CD4-positive, alpha-beta memory T cell (primary cell): Measurements from ENCODE around the gene ANKIB1. TPM values are rescaled to one million over a fixed set of nuclear protein-coding genes. Genes with fewer than 3 reads are reported as not detected.
"Not testable (repeated sequence)": the region's sequence is repeated elsewhere in the genome, so short reads cannot be mapped to it uniquely, and the experiment has no call there.

Experiments
- CTCF ChIA-PET: fragments of 350-600 bp; sonication (Branson Sonifier 250); formaldehyde crosslinking; loops from one replicate; lab custom pipeline; 2021; ENCODE audit warnings: inconsistent platforms; ENCODE audit not compliant: partially characterized antibody; lab: Charles Lee
- POLR2A ChIA-PET: fragments of 350-600 bp; sonication (Branson Sonifier 250); formaldehyde crosslinking; loops from one replicate; lab custom pipeline; 2021; ENCODE audit not compliant: partially characterized antibody; lab: Charles Lee
- DNase-seq, 5 donors: peaks; one replicate each; pipeline versions ENCODE4 v3.0.0 to v3.0.0-alpha.2; 2020 to 2022; ENCODE audit warnings: mixed read lengths in 1 of 5
- H3K27ac ChIP-seq: one replicate; pipeline ENCODE4 v1.7.0; 2013; ENCODE audit warnings: low read depth, low read length
- H3K27me3 ChIP-seq: 2 replicates; pipeline ENCODE4 v1.7.0; 2013; ENCODE audit warnings: mild to moderate bottlenecking, low read length, moderate library complexity; ENCODE audit not compliant: insufficient read depth
- H3K36me3 ChIP-seq: 2 replicates; pipeline ENCODE4 v1.7.0; 2013; ENCODE audit warnings: mild to moderate bottlenecking, low read length, moderate library complexity; ENCODE audit not compliant: insufficient read depth
- H3K4me1 ChIP-seq: 2 replicates; pipeline ENCODE4 v1.7.0; 2013; ENCODE audit warnings: mild to moderate bottlenecking, low read length, moderate library complexity; ENCODE audit not compliant: insufficient read depth
- H3K4me3 ChIP-seq, 2 donors: one replicate each; pipeline ENCODE4 v1.7.0; 2013; ENCODE audit warnings: low read length in 2 of 2, mild to moderate bottlenecking in 1 of 2
- H3K9me3 ChIP-seq, 2 donors: one replicate each; pipeline ENCODE4 v1.7.0; 2013; ENCODE audit warnings: low read length in 2 of 2, control low read depth in 1 of 2; ENCODE audit not compliant: control insufficient read depth in 1 of 2
- H3K27ac Mint-ChIP-seq, 7 donors: one replicate each; pipeline ENCODE4 v1.8.0; 2020 to 2021; ENCODE audit warnings: mixed read lengths in 7 of 7, mild to moderate bottlenecking in 6 of 7, inconsistent platforms in 3 of 7, moderate library complexity in 3 of 7
- H3K27me3 Mint-ChIP-seq, 2 donors: one replicate each; pipeline ENCODE4 v1.8.0; 2020 to 2021; ENCODE audit warnings: mixed read lengths in 2 of 2
- H3K36me3 Mint-ChIP-seq, 2 donors: one replicate each; pipeline ENCODE4 v1.8.0; 2020 to 2021; ENCODE audit warnings: mixed read lengths in 2 of 2, inconsistent platforms in 1 of 2, mild to moderate bottlenecking in 1 of 2
- H3K4me1 Mint-ChIP-seq, 4 donors: one replicate each; pipeline ENCODE4 v1.8.0; 2020 to 2021; ENCODE audit warnings: mixed read lengths in 4 of 4, mild to moderate bottlenecking in 1 of 4
- H3K4me3 Mint-ChIP-seq, 8 donors: one replicate each; pipeline ENCODE4 v1.8.0; 2020 to 2021; ENCODE audit warnings: mixed read lengths in 8 of 8, mild to moderate bottlenecking in 7 of 8, moderate library complexity in 6 of 8, inconsistent platforms in 3 of 8
- H3K9me3 Mint-ChIP-seq, 8 donors: one replicate each; pipeline ENCODE4 v1.8.0; 2020 to 2021; ENCODE audit warnings: mixed read lengths in 8 of 8, mild to moderate bottlenecking in 5 of 8, inconsistent platforms in 3 of 8, moderate library complexity in 1 of 8
- intact Hi-C: fragments of 100-400 bp; cut with micrococcal nuclease; formaldehyde crosslinking; loops from one replicate; pipeline ENCODE4 v1.15.1; 2023
- polyA plus RNA-seq, 2 donors: library from polyadenylated mRNA; unstranded; fragments of 300-500 nt; fragmentation: Illumina TruSeq; gene quantifications; one replicate each; pipeline ENCODE4 v1.2.3, GENCODE V29; 2021
- total RNA-seq, 2 experiments: library from RNA; stranded (reverse); gene quantifications; one replicate each; pipeline ENCODE4 v1.2.3, GENCODE V29; 2021

ANKIB1 gene
- total and polyA plus RNA-seq, 4 experiments from 2014 or later, result 3.7 to 78.5 (median 44.0) TPM

GRCh38 chr7:92436612-92437445 is 191.1 kb downstream of the ANKIB1 start:
- no peaks in the 10 kb centered on the region for H3K36me3 ChIP-seq
- POLR2A ChIA-PET, result no interaction called here
- H3K27me3 ChIP-seq, result no peaks in the 10 kb centered on the region
- H3K27me3 Mint-ChIP-seq, result peaks cover 0 to 4% of the 10 kb centered on the region in 2 donors
- no peak for DNase-seq
- H3K4me3 ChIP-seq, result no peak overlapping the region
- intact Hi-C loops, result no loop called here
- H3K27ac Mint-ChIP-seq, result no peak overlapping the region
- H3K4me3 Mint-ChIP-seq, result peak overlapping the region in 1 of 8 donors; percentile 38
- H3K36me3 Mint-ChIP-seq, result no peaks in the 10 kb centered on the region
- H3K9me3 ChIP-seq, result no peaks in the 10 kb centered on the region
- no peaks in the 10 kb centered on the region for H3K4me1 Mint-ChIP-seq
- H3K9me3 Mint-ChIP-seq, result no peaks in the 10 kb centered on the region
- H3K4me1 ChIP-seq, result no peaks in the 10 kb centered on the region
- CTCF ChIA-PET, result interaction anchor here (0.6 to 2.1 kb wide), 4 partner anchors 11 to 237 kb away, joined by 3 to 8 read pairs (median 5); partner anchors contain the start of gene GATAD1
- no peak overlapping the region for H3K27ac ChIP-seq

- H3K4me1 Mint-ChIP-seq, result no peaks in the 10 kb centered on the region
- H3K27me3 Mint-ChIP-seq, result peaks cover 0 to 4% of the 10 kb centered on the region in 2 donors
- POLR2A ChIA-PET, result no interaction called here
- H3K4me3 Mint-ChIP-seq, result no peak overlapping the region
- no peaks in the 10 kb centered on the region for H3K36me3 ChIP-seq
- intact Hi-C loops, result no loop called here
- H3K9me3 Mint-ChIP-seq, result no peaks in the 10 kb centered on the region
- CTCF ChIA-PET, result interaction anchor here (0.6 to 2.1 kb wide), 7 partner anchors 8 to 238 kb away, joined by 3 to 8 read pairs (median 4); partner anchors contain the start of gene GATAD1
- no peaks in the 10 kb centered on the region for H3K4me1 ChIP-seq
- DNase-seq, result no peak
- H3K27ac Mint-ChIP-seq, result no peak overlapping the region
- no peak overlapping the region for H3K4me3 ChIP-seq
- H3K27ac ChIP-seq, result no peak overlapping the region
- H3K9me3 ChIP-seq, result no peaks in the 10 kb centered on the region
- H3K36me3 Mint-ChIP-seq, result no peaks in the 10 kb centered on the region
- H3K27me3 ChIP-seq, result no peaks in the 10 kb centered on the region
Observed at GRCh38 chr7:92437956-92438491, 192.2 kb downstream of the ANKIB1 start.

DNA sequence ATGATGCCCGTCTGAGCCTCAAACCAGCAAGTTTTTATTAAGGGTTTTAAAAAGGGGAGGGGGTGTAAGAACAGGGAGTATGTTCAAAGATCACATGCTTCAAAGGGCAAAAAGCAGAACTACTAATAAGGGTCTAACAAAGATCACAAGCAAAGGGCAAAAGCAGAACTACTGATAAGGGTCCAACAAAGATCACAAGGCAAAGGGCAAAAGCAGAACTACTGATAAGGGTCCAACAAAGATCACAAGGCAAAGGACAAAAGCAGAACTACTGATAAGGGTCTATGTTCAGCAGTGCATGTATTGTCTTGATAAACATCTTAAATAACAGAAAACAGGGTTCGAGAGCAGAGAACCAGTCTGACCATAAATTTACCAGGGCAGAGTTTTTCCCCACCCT is 196.9 kb downstream of the ANKIB1 start:
- POLR2A ChIA-PET, H3K9me3 ChIP-seq, H3K4me1 ChIP-seq, H3K36me3 Mint-ChIP-seq, H3K27ac ChIP-seq, H3K27me3 Mint-ChIP-seq, CTCF ChIA-PET, DNase-seq, H3K4me3 ChIP-seq, H3K27me3 ChIP-seq, H3K36me3 ChIP-seq, H3K9me3 Mint-ChIP-seq, H3K4me3 Mint-ChIP-seq: not testable (repeated sequence)
- Mint-ChIP-seq H3K27ac (peak overlapping the region in 3 of 7 donors; percentile 5 to 72 (median 16)), H3K4me1 (peaks cover 2 to 12% (median 6%) of the 10 kb centered on the region in 4 donors)
- intact Hi-C loops, result loop anchor here (10.0 kb wide), 1 partner anchor 1358 kb away; no protein-coding TSS in a partner anchor

DNA sequence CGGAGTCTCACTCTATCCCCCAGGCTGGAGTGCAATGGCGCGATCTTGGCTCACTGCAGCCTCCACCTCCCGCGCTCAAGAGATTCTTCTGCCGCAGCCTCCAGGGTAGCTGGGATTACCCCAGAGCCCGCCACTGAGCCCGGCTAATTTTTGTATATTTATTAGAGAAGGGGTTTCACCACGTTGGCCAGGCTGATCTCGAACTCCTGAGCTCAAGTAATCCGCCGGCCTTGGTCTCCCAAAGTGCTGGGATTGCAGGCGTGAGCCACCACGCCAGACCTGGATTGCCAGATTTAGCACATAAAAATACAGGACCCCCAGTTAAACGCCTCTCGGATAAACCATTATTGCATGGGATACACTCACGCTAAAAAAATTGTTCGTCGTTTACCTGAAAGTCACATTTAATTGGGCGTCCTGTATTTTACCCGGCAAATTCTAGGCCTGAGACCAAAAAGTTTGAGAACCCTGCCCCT is 201.1 kb downstream of the ANKIB1 start:
- ChIA-PET CTCF (interaction anchor here (0.7 to 6.0 kb wide), 26 partner anchors 9 to 781 kb away, joined by 3 to 123 read pairs (median 4); partner anchors contain the start of genes ANKIB1, KRIT1, LRRD1 and MTERF1), POLR2A (interaction anchor here (1.0 to 4.6 kb wide), 13 partner anchors 18 to 785 kb away, joined by 4 to 63 read pairs (median 9); partner anchors contain the start of genes ANKIB1, CDK6, CYP51A1 and FAM133B)
- Mint-ChIP-seq H3K36me3 (peaks cover 6 to 15% of the 10 kb centered on the region in 2 donors), H3K27me3 (no peaks in the 10 kb centered on the region), H3K9me3 (no peaks in the 10 kb centered on the region), H3K4me3 (peak overlapping the region; percentile 85 to 95 (median 89)), H3K27ac (peak overlapping the region; percentile 93 to 98 (median 95)), H3K4me1 (peaks cover 7 to 24% (median 13%) of the 10 kb centered on the region in 4 donors)
- intact Hi-C loops, result loop anchor here (1.0 to 10.0 kb wide), 6 partner anchors 23 to 1362 kb away; partner anchors contain the start of genes LRRD1, PEX1 and RBM48
- Histone ChIP-seq H3K27me3 (no peaks in the 10 kb centered on the region), H3K4me1 (peaks cover 16% of the 10 kb centered on the region), H3K4me3 (peak overlapping the region; percentile 68 to 73), H3K9me3 (no peaks in the 10 kb centered on the region), H3K27ac (peak overlapping the region; percentile 97), H3K36me3 (no peaks in the 10 kb centered on the region)
- DNase-seq, result no peak

DNA sequence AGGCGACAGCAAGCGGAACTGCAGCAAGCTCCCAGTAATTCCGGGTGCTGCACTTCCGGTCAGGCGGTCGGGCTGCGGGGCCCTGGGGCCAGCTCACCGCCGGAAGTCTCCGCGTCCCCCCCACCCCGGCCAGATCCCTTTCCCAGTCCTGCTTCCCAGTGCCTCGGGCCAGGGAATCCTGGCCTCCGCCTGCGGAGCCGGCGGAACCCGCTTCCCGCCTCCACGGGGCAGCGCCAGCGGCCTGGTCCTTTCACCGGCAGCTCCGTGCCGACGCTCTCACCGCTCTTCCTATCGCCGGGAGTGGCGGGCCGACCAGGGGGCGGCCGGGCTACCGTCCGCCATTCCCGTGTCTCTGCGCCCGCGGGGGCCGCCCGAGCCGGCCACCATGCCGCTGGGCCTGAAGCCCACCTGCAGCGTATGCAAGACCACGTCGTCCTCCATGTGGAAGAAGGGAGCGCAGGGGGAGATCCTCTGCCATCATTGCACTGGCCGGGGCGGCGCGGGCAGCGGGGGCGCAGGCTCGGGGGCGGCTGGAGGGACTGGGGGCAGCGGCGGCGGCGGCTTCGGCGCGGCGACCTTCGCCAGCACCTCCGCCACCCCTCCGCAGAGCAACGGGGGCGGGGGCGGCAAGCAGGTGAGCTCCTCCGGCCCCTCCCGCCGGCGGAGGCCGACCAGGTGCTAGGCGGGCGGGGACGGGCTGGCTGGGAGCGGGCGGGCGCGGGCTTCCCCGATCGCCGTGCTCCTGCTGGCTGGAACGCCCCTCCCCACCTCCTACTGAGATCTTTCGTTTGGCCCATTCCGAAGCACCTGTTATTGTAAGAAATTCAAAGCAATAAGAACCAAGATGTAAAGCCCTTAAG is 201.8 kb downstream of the ANKIB1 start, which contains the start of gene GATAD1:
Gene GATAD1, plus strand, starts transcription at position 138 of the 860 bp plus-strand sequence. Its CDS starts 248 bp downstream, at position 386.
- Histone ChIP-seq H3K27ac (peak within 1 kb of the TSS; percentile 97), H3K36me3 (no peaks in the 10 kb centered on the region), H3K27me3 (no peaks in the 10 kb centered on the region), H3K9me3 (no peaks in the 10 kb centered on the region), H3K4me3 (peak within 1 kb of the TSS; percentile 68 to 74), H3K4me1 (peaks cover 16% of the 10 kb centered on the region)
- Mint-ChIP-seq H3K27me3 (no peaks in the 10 kb centered on the region), H3K4me3 (peak within 1 kb of the TSS; percentile 92 to 98 (median 94)), H3K4me1 (peaks cover 7 to 24% (median 13%) of the 10 kb centered on the region in 4 donors), H3K36me3 (peaks cover 6 to 19% of the 10 kb centered on the region in 2 donors), H3K9me3 (no peaks in the 10 kb centered on the region), H3K27ac (peak within 1 kb of the TSS; percentile 98 to 99 (median 98))
- intact Hi-C loops, result loop anchor here (1.0 to 10.0 kb wide), 12 partner anchors 23 to 1363 kb away; partner anchors contain the start of genes AKAP9, CYP51A1, FAM133B and LRRD1
- ChIA-PET CTCF (interaction anchor here (0.7 to 6.0 kb wide), 30 partner anchors 10 to 799 kb away, joined by 3 to 123 read pairs (median 4); partner anchors contain the start of genes ANKIB1, KRIT1, LRRD1 and MTERF1), POLR2A (interaction anchor here (0.6 to 4.6 kb wide), 21 partner anchors 11 to 784 kb away, joined by 3 to 63 read pairs (median 6); partner anchors contain the start of genes AKAP9, ANKIB1, CDK6 and CYP51A1)
- peak; percentile 81 to 86 (median 84) for DNase-seq

GRCh38 chr7:92448205-92448747 is 202.5 kb downstream of the ANKIB1 start:
- CTCF ChIA-PET, result interaction anchor here (0.8 to 6.0 kb wide), 20 partner anchors 10 to 798 kb away, joined by 3 to 123 read pairs (median 6); partner anchors contain the start of genes ANKIB1, KRIT1, PEX1 and RBM48
- H3K4me3 ChIP-seq, result peak overlapping the region; percentile 68 to 74
- no peaks in the 10 kb centered on the region for H3K9me3 Mint-ChIP-seq
- intact Hi-C loops, result loop anchor here (1.0 to 10.0 kb wide), 8 partner anchors 142 to 1363 kb away; partner anchors contain the start of genes AKAP9, CYP51A1, FAM133B and MTERF1
- no peaks in the 10 kb centered on the region for H3K27me3 Mint-ChIP-seq
- peak overlapping the region; percentile 97 for H3K27ac ChIP-seq
- peaks cover 7 to 24% (median 13%) of the 10 kb centered on the region in 4 donors for H3K4me1 Mint-ChIP-seq
- no peaks in the 10 kb centered on the region for H3K36me3 ChIP-seq
- DNase-seq, result peak; percentile 72 to 78 (median 76)
- H3K9me3 ChIP-seq, result no peaks in the 10 kb centered on the region
- H3K4me1 ChIP-seq, result peaks cover 16% of the 10 kb centered on the region
- H3K4me3 Mint-ChIP-seq, result peak overlapping the region; percentile 92 to 98 (median 94)
- no peaks in the 10 kb centered on the region for H3K27me3 ChIP-seq
- H3K27ac Mint-ChIP-seq, result peak overlapping the region; percentile 98 to 99 (median 98)
- peaks cover 9 to 23% of the 10 kb centered on the region in 2 donors for H3K36me3 Mint-ChIP-seq
- POLR2A ChIA-PET, result interaction anchor here (0.6 to 4.6 kb wide), 16 partner anchors 10 to 784 kb away, joined by 3 to 63 read pairs (median 7); partner anchors contain the start of genes AKAP9, ANKIB1, CYP51A1 and FAM133B
